PC-3 (cell line): ENCODE data around the gene CRTC1. TPM values are rescaled to one million over a fixed set of nuclear protein-coding genes. Genes with fewer than 3 reads are reported as not detected.

Source experiments
- ATAC-seq: fragments of 200-7000 bp; cut with Tn5 transposase; 2 replicates; pipeline ENCODE4 v1.9.1; 2020; ENCODE audit warnings: mild to moderate bottlenecking, moderate library complexity
- BruUV-seq: library from RNA; stranded (reverse); fragments of 400-500 nt; replicated peaks from 2 replicates; lab custom pipeline; 2021; lab: Mats Ljungman, UMichigan
- CTCF ChIA-PET: fragments of 300-600 bp; sonication (Branson Sonifier 250); formaldehyde crosslinking; loops from one replicate; lab custom pipeline; 2022; ENCODE audit warnings: antibody characterized with exemption; lab: Charles Lee
- POLR2A ChIA-PET: fragments of 300-600 bp; sonication (Branson Sonifier 250); formaldehyde crosslinking; loops from one replicate; lab custom pipeline; 2022; ENCODE audit warnings: antibody characterized with exemption; ENCODE audit not compliant: unreplicated experiment; lab: Charles Lee
- DNase-seq: peaks from one replicate; pipeline ENCODE4 v3.0.0-alpha.2; 2015
- H2AFZ ChIP-seq: fragments of 300-600 bp; sonication (generic); 2 replicates; pipeline ENCODE4 v1.6.0; 2016; ENCODE audit warnings: antibody characterized with exemption, low read length
- H3F3A ChIP-seq: fragments of 300-600 bp; sonication (generic); one replicate; pipeline ENCODE4 v1.6.0; 2017; ENCODE audit warnings: antibody characterized with exemption, low read length, control low read depth, mild to moderate bottlenecking; ENCODE audit not compliant: unreplicated experiment
- H3K27ac ChIP-seq: fragments of 300-600 bp; sonication (generic); 2 replicates; pipeline ENCODE4 v1.5.1; 2016; ENCODE audit warnings: mild to moderate bottlenecking, low read length
- H3K27me3 ChIP-seq: fragments of 300-600 bp; sonication (generic); 2 replicates; pipeline ENCODE4 v1.6.1; 2016; ENCODE audit warnings: low read length, mixed read lengths
- H3K36me3 ChIP-seq: fragments of 300-600 bp; sonication (generic); 2 replicates; pipeline ENCODE4 v1.6.1; 2016; ENCODE audit warnings: low read depth, mixed run types, low read length, mixed read lengths
- H3K4me1 ChIP-seq: fragments of 300-600 bp; sonication (generic); 2 replicates; pipeline ENCODE4 v1.5.1; 2016; ENCODE audit warnings: low read length; ENCODE audit not compliant: insufficient read depth
- H3K4me2 ChIP-seq: fragments of 300-600 bp; sonication (generic); 2 replicates; pipeline ENCODE4 v1.6.0; 2016; ENCODE audit warnings: low read length
- H3K4me3 ChIP-seq: fragments of 300-600 bp; sonication (generic); 2 replicates; pipeline ENCODE4 v1.5.1; 2016; ENCODE audit warnings: mild to moderate bottlenecking, low read length, mixed read lengths
- H3K79me2 ChIP-seq: fragments of 300-600 bp; sonication (generic); 2 replicates; pipeline ENCODE4 v1.6.1; 2017; ENCODE audit warnings: low read length, mixed read lengths
- H3K9ac ChIP-seq: fragments of 300-600 bp; sonication (generic); 2 replicates; pipeline ENCODE4 v1.6.0; 2016; ENCODE audit warnings: mild to moderate bottlenecking, low read length
- H3K9me2 ChIP-seq: fragments of 300-600 bp; sonication (generic); replicated peaks from 2 replicates; pipeline ENCODE4 v1.6.1; 2016; ENCODE audit warnings: mixed run types, low read length, mixed read lengths
- H3K9me3 ChIP-seq: fragments of 300-600 bp; sonication (generic); 2 replicates; pipeline ENCODE4 v1.6.1; 2016; ENCODE audit warnings: low read length, mixed read lengths
- H4K20me1 ChIP-seq: fragments of 300-600 bp; sonication (generic); 2 replicates; pipeline ENCODE4 v1.6.1; 2016; ENCODE audit warnings: low read length, mixed read lengths
- CTCF ChIP-seq: fragments of 300-600 bp; sonication (generic); conservative IDR thresholded peaks from 2 replicates; pipeline ENCODE4 v1.5.1; 2017; ENCODE audit warnings: antibody characterized with exemption, low read depth, mild to moderate bottlenecking, low read length
- EZH2 ChIP-seq: fragments of 300-600 bp; sonication (generic); IDR thresholded peaks from one replicate; pipeline ENCODE4 v1.6.1; 2017; ENCODE audit warnings: antibody characterized with exemption, mild to moderate bottlenecking, low read length; ENCODE audit not compliant: unreplicated experiment
- EZH2phosphoT487 ChIP-seq: fragments of 300-600 bp; sonication (generic); IDR thresholded peaks from 2 replicates; pipeline ENCODE4 v1.6.1; 2018; ENCODE audit warnings: mild to moderate bottlenecking, antibody characterized with exemption, low read length, borderline replicate concordance
- intact Hi-C: fragments of 100-400 bp; cut with micrococcal nuclease; formaldehyde crosslinking; loops from 2 replicates; pipeline ENCODE4 v1.9.0; 2023
- total RNA-seq: library from RNA; depleted of rRNA; stranded (reverse); fragments of >200 nt; gene quantifications from 2 replicates; pipeline ENCODE4 v1.2.3, GENCODE V29; 2014

The CRTC1 gene
- total RNA-seq, 1 experiment from 2014 or later = 6.7 TPM

GRCh38 chr19:18729933-18730530, 46.6 kb downstream of the CRTC1 start:
- intact Hi-C loops = no loop called here

DNA sequence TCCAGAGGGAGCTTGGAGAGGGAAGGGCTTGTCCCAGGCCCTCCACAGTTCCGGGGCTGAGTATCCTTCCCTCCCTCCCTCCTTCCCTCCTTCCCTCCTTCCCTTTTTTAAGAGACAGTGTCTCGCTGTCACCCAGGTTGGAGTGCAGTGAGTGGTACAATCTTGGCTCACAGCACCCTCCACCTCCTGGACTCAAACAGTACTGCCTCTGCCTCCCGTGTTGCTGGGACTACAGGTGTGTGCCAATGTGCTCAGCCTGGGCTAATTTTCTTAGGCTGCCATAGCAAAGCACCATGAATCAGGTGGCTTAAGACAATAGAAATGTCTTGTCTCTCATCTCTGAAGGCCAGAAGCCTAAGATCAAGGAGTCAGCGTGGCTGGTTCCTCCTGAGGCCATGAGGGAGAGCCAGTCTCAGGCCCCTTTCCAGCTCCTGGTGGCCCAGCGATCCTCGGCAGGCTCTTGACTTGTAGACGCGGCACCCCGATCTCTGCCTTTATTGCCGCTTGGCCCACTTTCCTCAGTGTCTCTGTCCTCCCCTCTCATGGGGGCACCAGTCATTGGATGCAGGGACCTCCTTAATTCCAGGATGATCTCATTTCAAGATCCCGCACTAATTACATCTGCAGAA, 47.5 kb downstream of the CRTC1 start:
- no TSS peak for BruUV-seq
- Histone ChIP-seq H2AFZ (no peak overlapping the region), H3K27me3 (no peaks in the 10 kb centered on the region), H3K36me3 (no peaks in the 10 kb centered on the region), H3K4me2 (no peak overlapping the region), H3K27ac (no peak overlapping the region), H3K9me3 (no peaks in the 10 kb centered on the region), H3K79me2 (no peaks in the 10 kb centered on the region), H3K9ac (no peak overlapping the region), H3K9me2 (no peaks in the 10 kb centered on the region), H3K4me1 (no peaks in the 10 kb centered on the region), H3F3A (no peaks in the 10 kb centered on the region), H3K4me3 (no peak overlapping the region), H4K20me1 (no peaks in the 10 kb centered on the region)
- intact Hi-C loops = no loop called here
- ATAC-seq (peak; percentile 43; the same call in 1 of the 2 replicates), DNase-seq (no peak)
- ChIA-PET POLR2A (no interaction called here), CTCF (no interaction called here)
- TF ChIP-seq EZH2 (no peak), EZH2phosphoT487 (no peak), CTCF (no peak)

More at GRCh38 chr19:18729933-18730530, 46.6 kb downstream of the CRTC1 start:
- no peak overlapping the region for H2AFZ ChIP-seq
- no peak overlapping the region for H3K9ac ChIP-seq
- ChIA-PET POLR2A (no interaction called here), CTCF (no interaction called here)
- no peak overlapping the region for H3K4me3 ChIP-seq
- no peaks in the 10 kb centered on the region for H3K36me3 ChIP-seq
- no peaks in the 10 kb centered on the region for H3K9me3 ChIP-seq
- no TSS peak for BruUV-seq
- H3K4me2 ChIP-seq = no peak overlapping the region
- H3K9me2 ChIP-seq = no peaks in the 10 kb centered on the region
- no peaks in the 10 kb centered on the region for H3K4me1 ChIP-seq
- no peaks in the 10 kb centered on the region for H3K27me3 ChIP-seq
- TF ChIP-seq EZH2phosphoT487 = no peak
- TF ChIP-seq EZH2 = no peak
- no peak for TF ChIP-seq CTCF
- H3F3A ChIP-seq = no peaks in the 10 kb centered on the region
- no peak overlapping the region for H3K27ac ChIP-seq
- DNase-seq = no peak
- no peaks in the 10 kb centered on the region for H4K20me1 ChIP-seq
- H3K79me2 ChIP-seq = no peaks in the 10 kb centered on the region
- ATAC-seq = no peak

DNA sequence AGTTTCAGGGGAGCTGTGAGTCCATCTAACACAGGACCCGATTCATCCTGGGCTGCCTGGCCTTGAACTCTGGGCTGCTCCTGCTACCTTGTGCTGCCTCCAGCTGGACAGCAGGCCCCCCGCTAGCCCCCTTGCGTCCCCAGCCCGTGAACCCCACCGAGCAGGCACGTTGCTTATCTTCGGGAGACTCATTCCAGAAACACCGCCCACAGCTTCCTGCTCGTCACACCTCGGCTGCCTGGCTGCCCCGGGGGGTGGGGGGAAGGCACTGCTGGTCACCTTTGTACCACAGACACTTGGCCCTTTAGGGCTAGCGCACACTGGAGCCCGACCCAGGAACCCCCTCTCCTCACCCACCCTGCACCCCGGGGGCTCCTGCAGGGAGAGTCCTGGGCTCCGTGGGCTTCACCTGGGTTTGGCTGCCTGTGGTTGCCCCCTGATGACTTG, 48.1 kb downstream of the CRTC1 start:
- H3K4me2 ChIP-seq = no peak overlapping the region
- no peak overlapping the region for H3K9ac ChIP-seq
- ATAC-seq = no peak
- no peak overlapping the region for H3K27ac ChIP-seq
- H3K79me2 ChIP-seq = no peaks in the 10 kb centered on the region
- no peaks in the 10 kb centered on the region for H3K9me2 ChIP-seq
- no peaks in the 10 kb centered on the region for H3K9me3 ChIP-seq
- TF ChIP-seq EZH2 (no peak), EZH2phosphoT487 (no peak), CTCF (no peak)
- DNase-seq = no peak
- POLR2A ChIA-PET = no interaction called here
- no peaks in the 10 kb centered on the region for H3K27me3 ChIP-seq
- BruUV-seq = no TSS peak
- no peaks in the 10 kb centered on the region for H3K4me1 ChIP-seq
- no peaks in the 10 kb centered on the region for H3K36me3 ChIP-seq
- no peaks in the 10 kb centered on the region for H3F3A ChIP-seq
- intact Hi-C loops = no loop called here
- H3K4me3 ChIP-seq = no peak overlapping the region
- CTCF ChIA-PET = no interaction called here
- H2AFZ ChIP-seq = no peak overlapping the region
- no peaks in the 10 kb centered on the region for H4K20me1 ChIP-seq
